ENCODE results near the gene EFNB1. TPM values are rescaled to one million over a fixed set of nuclear protein-coding genes. Genes with fewer than 3 reads are reported as not detected.

Gene EFNB1
- total and polyA plus RNA-seq, 9 of the 15 experiments (the other 6 are each of a cell fraction or from before 2014, with no cell fraction given), result 0.01 to 2.1 (median 0.99) TPM; not detected in 1

DNA sequence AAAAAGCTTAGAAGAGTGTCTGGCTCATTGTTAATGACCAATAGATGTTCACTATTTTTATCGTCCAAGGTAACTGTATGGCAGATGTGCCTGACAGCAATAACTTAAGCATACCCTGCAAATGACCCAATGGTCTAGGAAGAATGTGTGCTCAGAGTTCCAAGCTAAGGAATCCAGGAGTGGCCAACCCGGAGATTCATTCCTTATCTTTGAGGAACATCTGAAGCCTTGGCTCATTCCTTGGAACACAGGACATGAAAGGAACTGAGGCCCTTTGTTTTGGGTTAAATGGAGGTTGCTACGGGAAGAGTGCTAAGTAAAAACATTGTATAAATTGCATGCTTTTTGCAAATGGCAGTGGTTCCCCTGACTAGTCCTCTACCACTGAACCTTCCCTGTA is 38.9 kb upstream of the EFNB1 start:
- ATAC-seq (no peak), DNase-seq (ENCODE audit: extremely low read depth in 1 of 4, low spot score in 3 of 4) (no peak), FAIRE-seq (no peak)
- Histone ChIP-seq H3K27me3 (ENCODE audit: control insufficient read depth in 2 of 2, insufficient read depth in 2 of 2, low read length in 2 of 2) (no peaks in the 10 kb centered on the region), H3K9me3 (replicated peaks; ENCODE audit: control insufficient read depth, insufficient read depth, low read depth, low read length) (no peaks in the 10 kb centered on the region), H3K36me3 (ENCODE audit: control insufficient read depth, insufficient read depth, low read length) (no peaks in the 10 kb centered on the region), H3K4me1 (replicated peaks in 1 of 2; ENCODE audit: control insufficient read depth in 2 of 2, insufficient read depth in 2 of 2, low read length in 2 of 2) (no peaks in the 10 kb centered on the region), H3K4me3 (no peak overlapping the region), H2AFZ (ENCODE audit: low read depth, low read length) (no peak overlapping the region), H4K20me1 (replicated peaks; ENCODE audit: control insufficient read depth, insufficient read depth, low read length) (no peaks in the 10 kb centered on the region), H3K4me2 (ENCODE audit: insufficient read depth, low read length) (no peak overlapping the region), H3K79me2 (ENCODE audit: control insufficient read depth, insufficient read depth, low read length) (no peaks in the 10 kb centered on the region), H3K27ac (ENCODE audit: extremely low read depth, low read depth, low read length) (no peak overlapping the region), H3K9me1 (ENCODE audit: control insufficient read depth, insufficient read depth, low read length) (no peaks in the 10 kb centered on the region), H3K9ac (ENCODE audit: insufficient read depth in 1 of 2, low read depth in 2 of 2, low read length in 2 of 2) (no peak overlapping the region)
- intact Hi-C loops (cut with micrococcal nuclease) (no loop called here), in situ Hi-C loops (cut with MboI) (no loop called here)
- TF ChIP-seq KDM4B (IDR thresholded peaks at IDR 0.05; ENCODE audit: borderline replicate concordance in 2 of 2, low read depth in 1 of 2) (no peak), TRIM28 (IDR thresholded peaks at IDR 0.05) (no peak), RBM34 (IDR thresholded peaks at IDR 0.05; ENCODE audit: borderline replicate concordance, insufficient read depth, low read length) (no peak), ARID2 (IDR thresholded peaks at IDR 0.05) (no peak)
- ChIA-PET CTCF (ENCODE audit: low intra/inter-chr PET ratio) (no interaction called here), POLR2A (no interaction called here)
- 0% methylated on average over 3 of the region's 3 CpGs for WGBS (ENCODE audit: insufficient coverage, low coverage, missing lambda C conversion rate)
- no TSS peak for BruUV-seq (replicated peaks)

DNA sequence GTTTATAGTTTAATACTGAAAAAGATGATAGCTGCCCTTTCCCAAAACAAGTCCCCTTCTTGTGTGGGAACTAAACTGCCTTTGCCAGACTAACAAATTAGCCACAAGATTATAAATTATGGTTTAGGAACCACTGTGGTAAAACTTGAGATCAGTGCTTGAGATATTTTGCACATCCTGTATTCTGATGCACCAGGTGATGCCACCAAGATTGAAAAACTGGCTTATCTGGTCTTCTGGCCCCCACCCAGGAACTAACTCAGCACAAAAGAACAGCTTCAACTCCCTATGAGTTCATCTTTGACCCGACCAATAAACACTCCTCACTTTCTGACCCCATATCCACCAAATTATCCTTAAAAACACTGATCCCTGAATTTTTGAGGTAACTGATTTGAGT is 36.7 kb upstream of the EFNB1 start:
- ChIA-PET CTCF (ENCODE audit: low intra/inter-chr PET ratio) (no interaction called here), POLR2A (no interaction called here)
- H3K4me2 ChIP-seq (ENCODE audit: insufficient read depth, low read length), result no peak overlapping the region
- no peaks in the 10 kb centered on the region for H3K79me2 ChIP-seq (ENCODE audit: control insufficient read depth, insufficient read depth, low read length)
- no peaks in the 10 kb centered on the region for H3K9me1 ChIP-seq (ENCODE audit: control insufficient read depth, insufficient read depth, low read length)
- H2AFZ ChIP-seq (ENCODE audit: low read depth, low read length), result no peak overlapping the region
- TF ChIP-seq ESRRA (IDR thresholded peaks at IDR 0.05; ENCODE audit: borderline replicate concordance, low read depth) (no peak), MYC (IDR thresholded peaks at IDR 0.05; ENCODE audit: low read depth, low read length) (no peak), MYC (CRISPR knock-in tag; IDR thresholded peaks at IDR 0.05; ENCODE audit: borderline replicate concordance, low read depth) (no peak), KDM2B (CRISPR knock-in tag; IDR thresholded peaks at IDR 0.05) (no peak), CBFB (CRISPR knock-in tag; IDR thresholded peaks at IDR 0.05) (no peak)
- TF ChIP-seq, protein P1, sequence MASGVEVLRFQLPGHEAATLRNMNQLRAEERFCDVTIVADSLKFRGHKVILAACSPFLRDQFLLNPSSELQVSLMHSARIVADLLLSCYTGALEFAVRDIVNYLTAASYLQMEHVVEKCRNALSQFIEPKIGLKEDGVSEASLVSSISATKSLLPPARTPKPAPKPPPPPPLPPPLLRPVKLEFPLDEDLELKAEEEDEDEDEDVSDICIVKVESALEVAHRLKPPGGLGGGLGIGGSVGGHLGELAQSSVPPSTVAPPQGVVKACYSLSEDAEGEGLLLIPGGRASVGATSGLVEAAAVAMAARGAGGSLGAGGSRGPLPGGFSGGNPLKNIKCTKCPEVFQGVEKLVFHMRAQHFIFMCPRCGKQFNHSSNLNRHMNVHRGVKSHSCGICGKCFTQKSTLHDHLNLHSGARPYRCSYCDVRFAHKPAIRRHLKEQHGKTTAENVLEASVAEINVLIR (CRISPR knock-in tag; IDR thresholded peaks at IDR 0.05), result no peak
- TF ChIP-seq, protein P2, sequence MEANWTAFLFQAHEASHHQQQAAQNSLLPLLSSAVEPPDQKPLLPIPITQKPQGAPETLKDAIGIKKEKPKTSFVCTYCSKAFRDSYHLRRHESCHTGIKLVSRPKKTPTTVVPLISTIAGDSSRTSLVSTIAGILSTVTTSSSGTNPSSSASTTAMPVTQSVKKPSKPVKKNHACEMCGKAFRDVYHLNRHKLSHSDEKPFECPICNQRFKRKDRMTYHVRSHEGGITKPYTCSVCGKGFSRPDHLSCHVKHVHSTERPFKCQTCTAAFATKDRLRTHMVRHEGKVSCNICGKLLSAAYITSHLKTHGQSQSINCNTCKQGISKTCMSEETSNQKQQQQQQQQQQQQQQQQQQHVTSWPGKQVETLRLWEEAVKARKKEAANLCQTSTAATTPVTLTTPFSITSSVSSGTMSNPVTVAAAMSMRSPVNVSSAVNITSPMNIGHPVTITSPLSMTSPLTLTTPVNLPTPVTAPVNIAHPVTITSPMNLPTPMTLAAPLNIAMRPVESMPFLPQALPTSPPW (CRISPR knock-in tag; IDR thresholded peaks at IDR 0.05), result no peak
- no peak overlapping the region for H3K27ac ChIP-seq (ENCODE audit: extremely low read depth, low read depth, low read length)
- no peaks in the 10 kb centered on the region for H4K20me1 ChIP-seq (replicated peaks; ENCODE audit: control insufficient read depth, insufficient read depth, low read length)
- H3K27me3 ChIP-seq (ENCODE audit: control insufficient read depth in 2 of 2, insufficient read depth in 2 of 2, low read length in 2 of 2), result no peaks in the 10 kb centered on the region; a peak in 1 of 5 replicates
- H3K4me3 ChIP-seq, result no peak overlapping the region
- no peaks in the 10 kb centered on the region for H3K9me3 ChIP-seq (replicated peaks; ENCODE audit: control insufficient read depth, insufficient read depth, low read depth, low read length)
- in situ Hi-C loops (cut with MboI) (no loop called here), intact Hi-C loops (cut with micrococcal nuclease) (no loop called here)
- FAIRE-seq (no peak), ATAC-seq (no peak), DNase-seq (ENCODE audit: extremely low read depth in 1 of 4, low spot score in 3 of 4) (no peak)
- 0% methylated on average over 1 of the region's 1 CpG for WGBS (ENCODE audit: insufficient coverage, low coverage, missing lambda C conversion rate)
- no TSS peak for BruUV-seq (replicated peaks)
- no peaks in the 10 kb centered on the region for H3K4me1 ChIP-seq (replicated peaks in 1 of 2; ENCODE audit: control insufficient read depth in 2 of 2, insufficient read depth in 2 of 2, low read length in 2 of 2)
- no peak overlapping the region for H3K9ac ChIP-seq (ENCODE audit: insufficient read depth in 1 of 2, low read depth in 2 of 2, low read length in 2 of 2)
- no peaks in the 10 kb centered on the region for H3K36me3 ChIP-seq (ENCODE audit: control insufficient read depth, insufficient read depth, low read length)

All from K562 (cell line).